ENCODE data around the gene CCDC6.

The CCDC6 gene

DNA sequence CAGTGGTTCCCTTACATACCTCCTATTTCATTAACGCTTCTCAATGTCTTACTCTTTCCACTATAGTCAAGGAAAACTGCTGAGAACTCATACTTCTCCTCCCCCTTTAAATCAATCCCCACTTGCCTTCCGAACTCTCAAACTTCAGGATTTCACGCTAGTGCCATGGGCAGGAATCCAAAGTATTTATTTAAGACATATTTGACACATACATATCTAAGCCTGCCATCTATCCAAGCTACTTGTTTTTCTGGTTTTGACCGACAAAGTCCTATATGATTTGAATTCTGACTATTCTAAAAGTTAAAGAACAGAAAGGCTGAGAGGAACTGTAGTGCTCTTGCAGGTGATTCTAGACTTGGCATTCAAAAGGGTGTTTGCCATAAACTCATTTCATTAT, 51.8 kb downstream of the CCDC6 start:
- no peak for DNase-seq (ENCODE audit: extremely low read depth in 1 of 2, low read depth in 1 of 2)

- DNase-seq (ENCODE audit: extremely low read depth in 1 of 2, low read depth in 1 of 2), result no peak
Observed at GRCh38 chr10:59852670-59853069, 53.7 kb downstream of the CCDC6 start.

DNA sequence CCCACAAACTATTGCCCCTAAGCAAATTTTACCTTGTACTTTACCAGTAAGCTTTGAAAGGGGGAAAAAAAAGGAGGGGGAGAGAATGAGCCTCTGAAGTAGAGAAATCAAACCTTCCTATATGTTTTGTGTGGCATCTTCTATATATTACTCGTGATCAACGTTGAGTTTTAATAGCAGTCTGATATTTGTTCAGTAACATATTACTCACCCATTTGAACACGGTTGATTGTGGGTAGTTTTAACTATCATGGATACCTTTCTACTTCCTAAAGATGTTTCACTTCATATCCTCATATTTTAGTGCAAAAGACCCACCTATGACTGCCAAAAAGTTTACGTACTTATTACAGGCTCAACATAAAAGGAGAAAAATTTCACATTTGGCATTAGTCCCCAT, 54.5 kb downstream of the CCDC6 start:
- DNase-seq (ENCODE audit: extremely low read depth in 1 of 2, low read depth in 1 of 2), result no peak

DNA sequence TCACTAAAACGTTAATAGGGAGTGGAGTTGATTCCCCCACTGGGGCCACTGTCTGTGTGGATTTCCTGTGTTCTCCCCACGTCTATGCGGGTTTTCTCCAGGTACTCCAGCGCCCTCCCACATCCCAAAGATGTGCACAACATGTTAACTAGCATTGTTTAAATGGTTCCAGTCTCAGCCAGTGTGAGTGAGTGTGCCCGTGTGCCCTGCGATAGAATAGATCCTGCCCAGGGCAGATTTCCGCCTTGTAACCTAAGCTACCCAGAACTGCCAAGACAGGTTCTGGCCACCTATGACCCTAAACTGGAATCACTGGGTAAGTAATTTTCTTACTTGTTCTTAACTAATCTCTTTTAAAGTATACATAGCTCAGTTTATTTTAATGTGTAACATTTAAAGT, 58.5 kb downstream of the CCDC6 start:
- no peak for DNase-seq (ENCODE audit: extremely low read depth in 1 of 2, low read depth in 1 of 2)

DNA sequence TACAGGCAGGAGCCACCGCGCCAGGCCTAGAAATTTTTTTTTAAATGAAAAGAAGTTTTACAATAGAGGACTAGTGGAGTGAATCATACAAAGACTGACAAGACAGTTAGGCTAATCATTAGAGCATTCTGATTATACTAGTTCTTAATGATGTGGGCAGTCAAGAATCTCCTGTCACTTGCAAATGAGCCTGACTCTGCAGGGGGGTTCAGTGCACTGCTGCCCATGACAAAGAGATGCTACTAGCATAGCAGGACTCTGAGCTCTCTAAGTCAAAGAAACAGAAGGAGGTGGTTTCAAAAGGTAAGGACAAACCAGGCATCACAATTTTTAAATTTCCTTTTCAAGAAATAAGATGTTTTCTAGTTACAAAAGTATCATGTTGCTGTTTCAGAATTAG, 59.0 kb downstream of the CCDC6 start:
- no peak for DNase-seq (ENCODE audit: extremely low read depth in 1 of 2, low read depth in 1 of 2)

DNA sequence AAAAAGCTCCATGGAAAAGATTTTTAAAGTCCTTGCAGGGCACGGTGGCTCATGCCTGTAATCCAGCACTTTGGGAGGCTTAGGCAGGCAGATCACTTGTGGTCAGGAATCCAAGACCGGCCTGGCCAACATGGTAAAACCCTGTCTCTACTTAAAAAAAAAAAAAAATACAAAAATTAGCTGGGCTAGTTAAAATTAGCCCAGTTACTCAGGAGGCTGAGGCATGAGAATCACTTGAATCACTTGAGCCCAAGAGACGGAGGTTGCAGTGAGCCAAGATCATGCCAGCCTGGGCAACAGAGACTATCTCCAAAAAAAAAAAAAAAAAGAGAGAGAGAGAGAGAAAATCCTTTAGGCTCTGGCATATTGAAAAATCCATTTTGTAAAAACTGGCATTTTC, 61.9 kb downstream of the CCDC6 start:
- no peak for DNase-seq (ENCODE audit: extremely low read depth in 1 of 2, low read depth in 1 of 2)

DNA sequence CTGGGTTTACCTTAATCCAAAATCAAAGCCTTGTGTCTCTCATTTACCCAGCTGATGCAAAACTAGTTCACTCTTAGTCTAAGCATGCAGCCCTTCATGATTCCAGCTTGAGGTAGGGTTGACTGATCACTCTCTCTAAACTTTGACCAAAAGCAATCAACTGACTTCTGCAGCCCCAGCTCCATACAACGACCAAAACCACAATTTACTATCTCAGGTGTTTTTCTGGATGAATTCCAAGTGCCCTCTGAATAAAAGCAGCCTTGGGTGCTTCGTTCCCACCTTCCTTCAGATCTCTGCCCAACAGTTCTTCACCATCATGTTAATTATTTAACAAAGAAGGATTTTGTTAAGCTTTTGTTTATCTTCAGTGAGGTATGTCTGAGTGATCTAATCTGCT, 62.6 kb downstream of the CCDC6 start:
- DNase-seq (ENCODE audit: extremely low read depth in 1 of 2, low read depth in 1 of 2), result no peak

GRCh38 chr10:59839576-59839975, 66.8 kb downstream of the CCDC6 start:
- DNase-seq (ENCODE audit: extremely low read depth in 1 of 2, low read depth in 1 of 2), result no peak

GRCh38 chr10:59838085-59838789, 68.1 kb downstream of the CCDC6 start:
- DNase-seq (ENCODE audit: extremely low read depth in 1 of 2, low read depth in 1 of 2), result no peak

GRCh38 chr10:59833810-59834209, 72.5 kb downstream of the CCDC6 start:
- DNase-seq (ENCODE audit: extremely low read depth in 1 of 2, low read depth in 1 of 2), result no peak

- DNase-seq (ENCODE audit: extremely low read depth in 1 of 2, low read depth in 1 of 2), result no peak
Observed at GRCh38 chr10:59832506-59832905, 73.8 kb downstream of the CCDC6 start.

- DNase-seq (ENCODE audit: extremely low read depth in 1 of 2, low read depth in 1 of 2), result no peak
Observed at GRCh38 chr10:59831658-59832503, 74.5 kb downstream of the CCDC6 start.

GRCh38 chr10:59830601-59831259, 75.6 kb downstream of the CCDC6 start:
- no peak for DNase-seq (ENCODE audit: extremely low read depth in 1 of 2, low read depth in 1 of 2)

DNA sequence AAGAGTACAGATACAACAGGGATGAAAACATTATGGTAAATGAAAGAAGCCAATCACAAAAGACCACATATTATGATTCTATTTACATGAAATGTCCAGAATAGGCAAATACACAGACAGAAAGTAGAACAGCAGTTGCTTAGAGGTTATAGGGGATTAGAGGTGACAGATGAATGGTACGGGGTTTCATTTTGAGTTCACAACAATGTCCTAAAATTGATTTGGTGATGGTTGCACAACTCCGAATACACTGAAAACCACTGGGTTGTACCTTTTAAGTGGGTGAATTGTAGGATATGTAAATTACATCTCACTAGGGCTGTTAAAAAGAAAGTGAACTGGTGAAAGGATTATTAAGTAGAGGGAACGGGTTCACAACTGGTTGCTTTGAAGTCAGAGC, 76.8 kb downstream of the CCDC6 start:
- DNase-seq (ENCODE audit: extremely low read depth in 1 of 2, low read depth in 1 of 2), result no peak

DNA sequence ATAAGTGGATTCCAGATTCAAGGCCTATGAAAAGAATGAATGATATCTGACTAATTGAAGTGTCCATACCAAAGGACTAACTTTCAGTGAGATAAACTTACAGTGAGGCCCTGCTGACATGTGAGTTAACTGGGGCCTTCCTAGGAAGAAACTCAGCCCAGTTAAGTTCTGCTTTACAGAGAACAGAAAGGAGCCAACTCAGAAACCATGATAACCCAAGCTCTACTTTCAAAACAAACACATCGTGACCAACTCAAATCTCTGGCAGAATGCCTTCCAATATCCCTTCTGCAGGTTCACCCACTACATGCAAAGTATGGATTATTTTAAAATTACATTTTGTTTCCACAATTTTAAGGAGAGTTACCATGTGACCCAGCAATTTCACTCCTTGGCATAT, 77.3 kb downstream of the CCDC6 start:
- no peak for DNase-seq (ENCODE audit: extremely low read depth in 1 of 2, low read depth in 1 of 2)

DNA sequence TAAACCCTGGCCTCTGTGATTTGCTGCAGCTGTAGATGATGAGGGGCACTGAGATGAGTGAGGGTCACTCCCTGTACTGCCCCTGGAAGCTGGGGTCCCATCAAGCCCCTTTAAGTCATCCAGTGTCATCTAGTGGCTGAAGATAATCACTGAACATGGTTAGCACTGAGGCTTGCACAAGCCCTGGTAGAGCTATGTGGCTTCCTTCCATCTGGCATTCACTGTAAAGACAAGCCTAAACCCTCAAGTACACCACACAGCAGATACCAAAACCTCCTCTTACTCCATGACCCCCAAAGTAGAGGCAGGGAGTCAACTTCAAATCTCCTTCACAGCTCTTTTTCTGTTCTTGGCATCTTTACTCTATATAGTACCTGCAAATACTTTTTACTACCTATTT, 80.4 kb downstream of the CCDC6 start:
- DNase-seq (ENCODE audit: extremely low read depth in 1 of 2, low read depth in 1 of 2), result no peak

DNA sequence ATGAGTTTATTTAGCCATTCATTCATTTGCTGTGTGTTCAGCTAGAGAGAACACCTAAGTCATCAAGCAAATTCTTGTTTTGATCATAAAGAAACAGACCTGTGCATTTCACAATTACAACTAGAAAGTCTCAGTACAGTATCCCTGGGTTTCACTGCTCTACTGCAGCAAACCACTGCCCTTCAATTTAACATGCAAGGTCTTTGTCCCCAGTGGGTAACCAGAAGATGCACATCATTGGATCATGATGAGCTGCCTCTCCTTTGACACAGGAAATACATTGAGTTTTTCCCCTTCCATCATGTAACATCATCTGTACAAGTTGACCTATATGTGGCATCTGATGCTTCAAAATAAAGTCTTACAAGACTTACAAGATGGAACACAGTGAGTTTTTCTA, 82.6 kb downstream of the CCDC6 start:
- DNase-seq (ENCODE audit: extremely low read depth in 1 of 2, low read depth in 1 of 2), result no peak

DNA sequence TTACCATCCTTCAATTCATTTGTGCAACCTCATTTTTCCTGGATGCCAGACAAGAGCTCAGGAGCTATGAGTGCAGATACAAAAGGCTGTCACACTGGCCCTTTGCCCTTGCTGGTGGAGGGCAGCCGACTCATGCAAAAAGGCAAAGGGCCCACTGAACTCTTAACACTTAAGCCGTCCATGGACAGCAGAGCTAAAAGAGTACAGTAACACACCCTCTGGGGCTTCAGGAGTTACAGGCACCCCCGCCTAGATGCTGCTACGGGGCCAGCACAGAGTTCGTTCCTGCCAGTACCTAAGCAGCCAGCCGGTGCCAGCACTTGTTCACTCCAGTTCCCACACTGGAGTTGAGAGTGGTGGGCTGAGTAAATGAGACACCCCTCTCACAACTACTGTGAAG, 83.2 kb downstream of the CCDC6 start:
- no peak for DNase-seq (ENCODE audit: extremely low read depth in 1 of 2, low read depth in 1 of 2)

- DNase-seq (ENCODE audit: extremely low read depth in 1 of 2, low read depth in 1 of 2), result no peak
Observed at GRCh38 chr10:59820471-59820870, 85.9 kb downstream of the CCDC6 start.

DNA sequence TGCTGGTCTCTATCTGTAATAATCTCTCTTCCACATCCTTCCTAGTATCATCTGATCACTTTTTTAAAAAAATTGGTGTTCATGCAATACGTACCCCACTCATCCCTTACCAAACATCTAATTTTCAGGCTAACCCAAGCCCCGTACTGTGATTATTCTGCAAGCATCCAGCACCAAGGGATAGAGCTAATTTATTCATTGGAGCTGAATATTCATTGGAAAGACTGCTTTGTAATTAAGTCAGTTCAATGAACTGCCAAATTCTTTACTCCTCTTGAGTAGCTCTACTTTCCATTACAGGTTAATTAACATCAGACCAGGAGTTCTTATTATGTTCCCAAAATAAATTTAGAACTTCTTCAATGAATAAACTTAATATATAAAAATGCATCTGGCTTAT, 86.7 kb downstream of the CCDC6 start:
- DNase-seq (ENCODE audit: extremely low read depth in 1 of 2, low read depth in 1 of 2), result no peak

- DNase-seq (ENCODE audit: extremely low read depth in 1 of 2, low read depth in 1 of 2), result no peak
Observed at GRCh38 chr10:59819265-59819664, 87.1 kb downstream of the CCDC6 start.

GRCh38 chr10:59817773-59818172, 88.6 kb downstream of the CCDC6 start:
- no peak for DNase-seq (ENCODE audit: extremely low read depth in 1 of 2, low read depth in 1 of 2)

All from activated CD8-positive, alpha-beta memory T cell treated with anti-CD3 and anti-CD28 coated beads for 1 hour (primary cell).